CD1c-positive myeloid dendritic cell (primary cell): ENCODE measurements around the gene DENND2A.
"Not testable (repeated sequence)": the region's sequence is repeated elsewhere in the genome, so short reads cannot be mapped to it uniquely, and the experiment has no call there.

Experiments
- DNase-seq: peaks from one replicate; pipeline ENCODE4 v3.0.0-alpha.2; 2016; ENCODE audit errors: extremely low spot score

Gene DENND2A

DNA sequence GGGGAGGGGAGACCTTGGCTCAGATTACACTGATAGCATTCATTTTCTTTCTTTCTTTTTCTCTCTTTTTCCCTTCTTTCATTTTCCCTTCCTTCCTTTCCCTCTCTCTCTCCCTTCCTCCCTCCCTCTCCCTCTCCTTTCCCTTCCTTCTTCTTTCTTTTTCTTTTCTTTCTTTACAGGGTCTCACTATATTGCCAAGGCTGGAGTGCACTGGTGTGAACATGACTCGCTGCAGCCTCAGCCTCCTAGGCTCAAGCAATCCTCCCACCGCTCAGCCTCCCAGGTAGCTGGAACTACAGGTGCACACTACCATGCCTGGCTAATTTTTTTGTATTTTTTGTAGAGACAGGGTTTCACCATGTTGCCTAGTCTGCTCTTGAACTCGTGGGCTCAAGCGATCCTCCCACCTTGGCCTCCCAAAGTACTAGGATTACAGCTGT is 88.4 kb downstream of the DENND2A start:
- DNase-seq: no peak

DNA sequence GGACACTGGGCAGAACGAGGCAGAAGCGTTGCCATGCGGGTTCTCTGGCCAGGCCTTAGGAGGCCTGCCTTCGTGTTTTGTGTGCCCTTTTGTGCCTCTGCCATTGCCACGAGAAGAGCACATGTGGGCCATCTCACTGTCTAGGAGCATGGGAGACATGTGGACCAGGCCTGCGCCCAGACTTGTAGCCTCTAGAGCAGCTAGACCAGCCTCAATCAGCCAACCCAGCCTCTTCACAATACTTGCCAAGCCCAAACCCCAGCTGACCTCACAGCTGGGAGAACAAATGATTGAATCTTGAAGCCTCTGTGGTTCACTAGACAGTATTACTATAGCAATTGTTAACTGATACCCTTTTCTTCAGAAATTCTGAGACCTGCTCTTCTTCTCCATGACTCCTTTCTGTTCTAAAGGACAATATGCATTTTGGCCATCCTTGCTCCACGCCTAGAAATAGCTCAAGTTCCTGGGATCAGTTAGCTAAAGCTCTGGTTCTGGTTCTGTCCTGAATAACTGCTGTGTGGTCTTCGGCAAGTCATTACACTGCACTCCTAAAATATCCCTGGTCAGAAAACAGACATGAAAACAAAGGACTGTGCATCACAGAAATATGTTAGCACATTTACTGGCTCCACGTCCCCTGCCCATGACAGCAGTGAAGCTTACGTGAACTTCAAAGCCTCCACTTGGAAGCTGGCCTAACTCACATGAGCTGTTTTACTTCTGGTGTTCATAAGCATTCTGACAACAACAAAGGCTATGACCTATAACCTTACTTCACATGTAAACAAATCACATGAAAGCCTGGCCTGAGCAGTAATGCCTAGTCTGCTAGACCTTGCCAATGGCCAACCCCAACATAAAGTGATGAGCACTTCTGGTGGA is 89.0 kb downstream of the DENND2A start:
- no peak for DNase-seq

DNA sequence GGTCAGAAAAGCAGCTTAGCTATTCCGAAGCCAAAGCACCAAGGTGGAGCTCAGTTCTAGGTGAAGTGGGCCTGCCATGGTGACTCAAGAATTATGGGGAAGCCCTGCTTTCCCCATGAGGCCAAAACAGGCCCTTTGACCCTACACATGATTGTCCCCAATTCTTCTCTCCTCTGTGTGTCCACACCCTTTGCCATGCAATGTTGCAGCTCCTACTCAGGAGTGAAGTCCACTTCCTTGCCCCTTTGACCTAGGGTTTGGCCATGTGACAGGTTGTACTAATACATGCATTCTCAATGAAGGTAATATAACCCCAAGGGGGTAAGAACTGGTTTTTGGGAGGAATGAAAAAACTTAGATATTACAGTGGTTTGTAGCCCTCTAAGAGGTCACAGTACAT is 93.7 kb downstream of the DENND2A start:
- DNase-seq: no peak

DNA sequence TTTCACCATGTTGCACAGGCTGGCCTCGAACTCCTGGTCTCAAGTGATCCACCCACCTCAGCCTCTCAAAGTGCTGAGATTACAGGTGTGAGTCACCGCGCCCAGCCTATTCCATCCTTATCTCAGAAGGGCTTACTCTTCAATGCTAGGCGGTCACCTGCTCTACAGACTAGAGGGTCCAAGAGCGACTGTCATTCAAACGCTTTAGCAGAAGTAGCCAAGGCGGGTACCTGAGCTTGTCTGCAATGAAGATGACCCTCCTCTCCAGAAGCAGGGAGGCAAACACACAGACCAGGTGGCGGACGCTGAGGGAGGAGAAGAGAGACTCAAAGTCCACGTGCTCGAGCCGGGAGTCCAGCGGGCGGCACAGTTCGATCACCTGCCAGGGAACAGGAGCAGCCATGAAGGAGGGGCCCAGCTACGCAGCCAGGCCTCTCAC is 96.2 kb downstream of the DENND2A start:
- no peak for DNase-seq

DNA sequence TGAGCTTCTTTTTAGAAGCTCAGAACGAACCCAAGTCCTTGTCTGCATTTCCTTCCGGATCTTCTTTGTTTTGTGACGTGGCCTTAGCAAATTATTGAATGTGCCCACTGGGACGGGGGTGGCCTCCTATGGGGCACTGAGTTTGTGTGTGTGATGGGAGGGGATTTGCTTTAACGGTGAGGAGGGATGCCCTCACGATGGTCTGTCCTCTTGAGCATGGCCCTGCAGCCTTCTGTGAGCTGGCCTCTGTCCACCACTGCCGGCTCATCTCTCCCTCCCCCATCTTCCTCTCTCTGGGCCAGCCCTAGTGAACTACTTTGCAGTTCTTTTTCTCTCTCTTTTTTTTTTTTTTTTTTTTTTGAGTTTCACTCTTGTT is 98.4 kb downstream of the DENND2A start:
- DNase-seq: no peak

DNA sequence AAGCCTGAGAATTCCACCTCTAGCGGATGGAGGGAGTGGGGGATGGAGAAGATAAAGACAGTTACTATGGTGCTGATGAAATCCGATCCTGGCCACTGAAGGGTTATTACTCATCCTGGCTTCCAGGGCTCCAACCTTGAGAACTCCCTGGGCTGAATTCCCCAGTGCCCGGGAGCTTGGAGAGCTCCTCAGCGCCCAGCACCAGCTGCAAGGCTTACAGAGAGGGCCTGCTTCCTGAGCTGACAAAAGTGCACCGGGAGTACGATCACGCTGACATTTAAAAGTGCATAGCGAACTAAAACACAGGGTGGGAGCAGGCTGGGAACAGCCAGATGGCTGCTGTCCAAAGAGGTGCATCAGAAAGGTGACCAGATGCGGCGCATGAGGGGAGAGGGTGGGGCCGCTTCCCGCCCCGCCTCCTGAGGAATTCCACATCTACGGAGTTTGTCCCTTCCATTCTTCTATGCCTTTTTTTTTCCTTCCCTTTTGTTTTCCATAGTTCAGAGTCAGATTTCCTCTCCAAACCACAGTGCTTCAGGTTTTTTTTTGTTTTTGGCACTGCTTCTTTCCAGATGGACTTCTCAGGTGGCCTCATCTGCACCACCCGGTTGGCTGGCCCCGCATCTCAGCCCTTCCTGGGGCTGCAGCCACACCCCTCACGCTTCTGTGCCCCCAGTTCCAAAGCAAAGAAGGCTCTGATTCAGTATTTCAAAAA is 98.9 kb downstream of the DENND2A start:
- DNase-seq: no peak

DNA sequence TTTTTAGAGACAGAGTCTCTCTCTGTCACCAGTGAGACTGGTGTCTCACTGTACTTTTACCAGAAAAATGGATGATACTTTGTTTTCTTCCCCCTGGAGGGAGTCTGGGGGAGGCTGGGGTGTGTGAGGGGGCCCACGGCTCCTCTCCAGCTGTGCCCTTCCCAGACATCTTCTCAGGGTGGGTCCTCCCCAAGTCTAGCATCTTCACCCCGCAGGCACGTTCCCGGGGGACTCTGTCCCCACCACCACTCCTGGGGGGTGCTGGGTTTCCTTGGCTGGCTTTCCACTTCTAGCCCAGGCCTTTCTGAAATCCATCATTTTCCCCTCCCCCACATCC is 99.5 kb downstream of the DENND2A start:
- no peak for DNase-seq

DNA sequence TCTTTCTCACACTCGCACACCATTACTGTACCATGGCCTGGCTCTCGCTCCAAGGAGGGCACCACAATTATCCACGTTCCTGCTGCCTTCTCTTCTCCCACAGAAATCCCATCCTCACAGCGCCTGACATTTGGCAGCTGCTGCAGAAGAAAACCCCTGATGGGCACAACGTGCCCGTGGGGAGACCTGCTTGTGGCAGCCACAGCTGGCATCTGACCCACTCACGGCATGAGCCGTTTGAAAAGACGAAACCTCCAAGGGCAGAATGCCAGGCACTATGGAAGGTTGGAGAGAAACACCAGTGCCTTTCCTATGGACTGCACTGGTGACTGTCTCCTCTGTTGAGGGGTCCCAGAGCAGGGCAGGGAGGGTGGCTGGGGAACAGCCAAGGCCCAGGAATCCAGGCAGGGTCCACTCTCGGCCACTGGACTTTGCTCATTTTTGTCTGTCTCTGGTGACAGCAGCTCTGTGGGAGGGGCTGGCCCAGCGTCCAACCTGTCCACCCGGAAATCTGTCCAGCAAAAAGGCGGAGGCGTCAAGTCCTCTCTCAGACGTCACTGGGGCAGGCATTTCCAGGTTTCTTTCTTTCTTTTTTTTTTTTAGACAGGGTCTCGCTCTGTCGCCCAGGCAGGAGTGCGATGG is 100.4 kb downstream of the DENND2A start:
- no peak for DNase-seq

DNA sequence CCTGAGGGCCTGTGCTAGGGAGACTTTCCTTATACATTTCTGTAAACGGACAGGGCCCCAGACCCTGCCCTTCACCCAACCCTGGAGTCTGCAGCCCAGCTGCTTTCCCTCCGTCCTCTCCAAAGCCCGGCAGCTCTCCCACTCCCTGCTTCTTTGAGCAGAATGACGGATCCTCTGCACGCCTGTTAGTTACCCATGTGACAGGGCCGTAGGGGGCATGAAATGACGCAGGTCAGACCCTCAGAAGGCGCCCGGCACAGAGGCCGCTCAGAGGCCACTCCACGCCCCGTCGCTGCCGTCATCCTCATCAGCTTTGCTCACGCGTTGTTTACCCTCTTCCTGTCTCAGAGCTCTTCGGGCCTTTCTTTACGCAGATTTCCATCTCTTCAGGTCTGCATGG is 101.2 kb downstream of the DENND2A start:
- no peak for DNase-seq

DNA sequence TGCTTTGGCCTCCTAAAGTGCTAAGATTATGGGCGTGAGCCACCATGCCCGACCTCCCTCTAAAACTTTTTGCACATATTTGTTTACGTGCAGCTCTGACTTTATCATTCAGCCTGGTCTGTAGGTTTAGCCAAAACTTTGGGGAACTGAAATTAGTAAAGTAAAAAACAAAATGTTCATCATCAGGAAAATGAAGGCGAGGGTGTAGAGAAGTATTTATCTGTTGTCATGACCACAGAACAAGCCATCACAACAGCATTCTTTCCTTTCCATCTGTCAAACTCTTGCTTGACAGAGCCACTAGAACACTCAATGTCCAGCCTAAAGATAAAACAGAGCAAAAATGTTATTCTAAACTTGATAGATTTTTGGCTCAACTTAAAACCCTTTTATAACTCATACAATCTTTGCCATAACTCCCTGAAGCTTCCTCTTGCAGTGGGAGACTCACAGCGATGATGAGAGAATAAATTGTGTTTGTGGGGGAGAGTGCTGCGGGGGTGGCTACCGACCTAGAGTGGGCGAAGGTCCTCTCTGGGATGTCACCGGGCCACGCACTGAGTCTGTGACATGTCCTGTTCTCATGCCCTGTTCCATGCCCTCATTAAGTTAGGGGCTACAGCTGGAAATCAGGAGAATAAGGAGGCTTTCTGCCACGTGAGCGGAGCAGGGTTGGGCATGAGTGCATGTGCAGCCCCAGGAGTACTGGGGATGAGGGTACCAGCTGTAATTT is 102.7 kb downstream of the DENND2A start:
- DNase-seq: peak; percentile 20

DNA sequence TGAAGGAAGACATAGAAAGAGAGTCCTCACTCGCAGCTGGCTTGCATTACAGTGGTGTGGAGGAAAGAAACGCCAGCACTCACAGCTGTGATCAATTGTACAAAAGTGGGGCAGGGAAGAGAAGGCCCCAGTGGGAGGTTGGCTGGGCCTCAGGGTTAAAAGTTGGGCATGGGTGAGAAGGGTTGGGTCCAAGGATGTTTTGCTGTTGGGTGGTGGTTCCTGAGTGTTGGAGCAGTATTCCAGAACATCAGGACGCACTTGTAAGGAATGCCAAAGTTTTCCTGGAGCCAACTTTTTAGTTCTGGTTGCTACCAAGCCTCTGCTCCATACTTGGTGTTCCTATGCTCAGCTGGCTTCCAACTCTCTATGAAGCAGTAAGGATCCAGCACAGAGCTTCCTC is 105.9 kb downstream of the DENND2A start:
- no peak for DNase-seq

DNA sequence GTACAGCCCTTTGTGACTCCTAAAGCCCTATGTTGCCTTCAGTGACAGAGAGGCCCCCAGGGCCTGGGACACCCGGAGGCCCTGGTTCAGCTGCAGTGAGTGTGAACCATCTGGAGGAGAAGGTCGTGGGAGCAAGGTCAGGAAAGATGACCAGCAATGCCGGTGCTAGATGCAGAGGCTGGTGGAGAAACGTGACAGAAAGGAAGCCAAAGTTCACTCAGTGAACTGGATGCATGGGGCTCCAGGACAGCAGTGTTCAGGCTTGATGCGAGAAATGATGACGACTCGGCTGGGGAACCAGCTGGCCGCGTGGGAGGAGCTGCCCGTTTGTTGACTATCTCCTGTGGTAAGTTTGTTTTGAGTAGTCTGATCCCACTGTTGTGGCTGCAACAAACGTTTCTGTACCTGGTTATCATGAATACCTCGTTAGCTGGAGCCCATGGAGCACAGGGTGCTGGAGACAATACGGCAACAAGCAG is 107.2 kb downstream of the DENND2A start:
- no peak for DNase-seq

DNA sequence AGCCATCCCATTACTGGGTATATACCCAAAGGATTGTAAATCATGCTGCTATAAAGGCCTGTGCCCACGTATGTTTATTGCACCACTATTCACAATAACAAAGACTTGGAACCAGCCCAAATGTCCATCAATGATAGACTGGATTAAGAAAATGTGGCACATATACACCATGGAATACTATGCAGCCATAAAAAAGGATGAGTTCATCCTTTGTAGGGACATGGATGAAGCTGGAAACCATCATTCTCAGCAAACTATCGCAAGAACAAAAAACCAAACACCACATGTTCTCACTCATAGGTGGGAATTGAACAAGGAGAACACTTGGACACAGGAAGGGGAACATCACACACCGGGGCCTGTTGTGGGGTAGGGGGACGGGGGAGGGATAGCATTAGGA is 111.2 kb downstream of the DENND2A start:
- not testable (repeated sequence) for DNase-seq

DNA sequence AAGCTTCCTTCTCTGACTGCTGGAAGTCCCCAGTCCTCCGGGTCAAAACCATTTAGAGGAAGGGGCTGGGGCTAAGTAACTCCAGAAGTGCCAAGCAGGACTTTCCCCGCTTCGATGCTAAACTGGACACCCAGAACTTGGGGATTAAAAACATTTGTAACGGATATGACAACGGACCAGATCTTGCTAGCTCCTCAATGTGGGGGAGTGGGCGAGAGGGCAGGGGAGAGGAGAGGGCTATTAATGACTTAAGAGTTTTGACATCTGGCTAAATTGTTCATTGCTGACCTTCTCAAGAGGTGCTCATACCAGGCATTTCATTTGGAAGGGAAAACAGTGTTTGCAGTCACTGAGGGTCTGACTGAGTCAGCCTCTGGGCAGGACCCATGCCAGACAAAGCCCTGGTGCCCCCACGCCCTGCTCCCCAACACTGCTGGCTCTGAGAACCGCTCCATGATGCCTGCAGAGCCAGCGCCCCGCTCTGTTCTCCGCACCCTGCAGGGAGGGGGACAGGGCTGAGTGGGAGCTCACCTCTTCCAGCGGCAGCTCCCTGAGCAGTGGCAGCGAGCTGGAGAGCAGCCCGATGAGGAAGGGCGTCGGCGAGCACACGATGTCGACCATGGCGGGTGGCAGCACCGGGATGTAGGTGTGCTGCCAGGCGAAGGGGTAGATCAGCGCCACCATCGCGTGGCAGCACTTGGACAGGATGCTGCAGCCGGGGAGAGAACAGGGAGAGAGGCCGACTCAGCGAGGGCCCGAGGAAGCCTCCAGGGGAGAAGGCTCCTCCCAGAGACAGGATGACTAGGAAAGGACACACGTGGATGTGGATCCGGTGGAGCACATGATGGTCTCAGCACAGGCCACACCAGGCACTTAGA is 113.6 kb downstream of the DENND2A start:
- DNase-seq: no peak

DNA sequence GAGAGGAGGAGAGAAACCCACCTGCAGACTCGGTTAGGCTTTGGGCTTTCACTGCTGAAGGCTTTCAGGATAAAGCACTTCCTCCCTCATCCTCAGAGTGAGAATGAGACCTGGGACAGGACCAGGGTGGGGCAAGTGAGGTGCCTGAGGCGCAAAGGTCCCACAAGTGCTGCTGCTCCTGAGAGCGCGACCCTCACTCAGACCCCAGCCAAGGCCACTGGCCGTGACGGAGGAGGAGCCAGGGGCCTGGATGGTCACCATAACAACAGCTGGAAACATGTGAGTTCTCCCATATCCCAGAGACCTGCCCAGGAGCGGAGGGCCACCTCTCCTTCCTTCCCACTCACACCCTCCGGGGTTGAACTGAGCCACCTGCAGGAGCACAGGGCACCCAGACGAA is 114.4 kb downstream of the DENND2A start:
- DNase-seq: no peak

DNA sequence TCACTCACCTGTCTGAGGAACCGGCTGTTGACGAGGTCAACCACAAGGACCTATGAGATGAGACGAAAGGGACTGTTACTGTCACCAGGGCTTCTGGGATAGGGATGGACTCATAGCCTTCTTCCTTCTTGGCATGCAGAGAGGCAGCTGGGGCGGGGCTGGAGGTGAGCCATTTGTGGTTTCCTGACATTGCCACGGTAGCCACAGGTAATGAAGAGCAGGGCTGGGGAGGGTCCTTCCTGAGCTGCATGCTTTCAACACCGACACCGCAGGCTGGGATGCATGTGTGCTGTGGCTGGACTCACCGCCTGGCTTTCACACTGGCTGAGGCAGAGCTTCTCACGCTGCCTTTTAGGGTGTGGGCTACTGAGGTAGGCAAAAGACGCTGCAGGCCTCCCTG is 114.9 kb downstream of the DENND2A start:
- DNase-seq: no peak

DNA sequence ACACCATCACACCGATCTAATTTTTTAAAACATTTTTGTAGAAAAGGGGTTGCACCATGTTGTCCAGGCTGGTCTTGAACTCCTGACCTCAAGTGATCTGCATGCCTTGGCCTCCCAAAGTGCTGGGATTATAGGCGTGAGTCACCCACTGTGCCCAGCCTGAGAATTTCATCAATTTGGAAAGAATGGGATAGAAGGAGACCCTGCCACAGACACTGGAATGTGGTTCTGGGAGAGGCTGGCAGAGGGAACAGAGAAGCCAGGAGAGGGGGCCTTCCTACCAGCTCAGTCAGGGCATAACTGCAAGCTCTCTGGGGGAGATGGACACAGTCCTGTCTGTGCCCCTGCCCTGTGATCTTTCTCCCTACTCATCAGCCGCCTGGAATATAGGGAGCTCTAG is 119.2 kb downstream of the DENND2A start:
- DNase-seq: no peak

DNA sequence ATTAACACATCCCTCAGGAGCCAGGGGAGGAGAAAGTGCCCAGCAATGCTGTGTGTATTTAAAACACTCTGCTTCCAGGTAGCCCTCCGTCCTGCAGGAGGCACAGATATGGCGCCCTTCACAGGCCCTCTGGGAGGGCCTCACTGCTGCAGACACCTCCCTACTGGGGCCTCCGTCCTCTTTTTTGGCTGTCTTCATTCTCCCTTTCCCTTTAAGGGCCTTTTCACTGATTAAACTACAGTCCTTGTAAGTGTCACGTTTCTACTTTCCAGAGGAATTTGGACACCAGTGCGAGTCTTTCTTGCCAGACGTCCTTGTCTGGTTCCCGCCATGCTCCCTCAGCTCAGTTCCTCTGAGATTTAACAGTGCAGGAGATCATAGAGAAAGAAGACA is 121.6 kb downstream of the DENND2A start:
- no peak for DNase-seq

DNA sequence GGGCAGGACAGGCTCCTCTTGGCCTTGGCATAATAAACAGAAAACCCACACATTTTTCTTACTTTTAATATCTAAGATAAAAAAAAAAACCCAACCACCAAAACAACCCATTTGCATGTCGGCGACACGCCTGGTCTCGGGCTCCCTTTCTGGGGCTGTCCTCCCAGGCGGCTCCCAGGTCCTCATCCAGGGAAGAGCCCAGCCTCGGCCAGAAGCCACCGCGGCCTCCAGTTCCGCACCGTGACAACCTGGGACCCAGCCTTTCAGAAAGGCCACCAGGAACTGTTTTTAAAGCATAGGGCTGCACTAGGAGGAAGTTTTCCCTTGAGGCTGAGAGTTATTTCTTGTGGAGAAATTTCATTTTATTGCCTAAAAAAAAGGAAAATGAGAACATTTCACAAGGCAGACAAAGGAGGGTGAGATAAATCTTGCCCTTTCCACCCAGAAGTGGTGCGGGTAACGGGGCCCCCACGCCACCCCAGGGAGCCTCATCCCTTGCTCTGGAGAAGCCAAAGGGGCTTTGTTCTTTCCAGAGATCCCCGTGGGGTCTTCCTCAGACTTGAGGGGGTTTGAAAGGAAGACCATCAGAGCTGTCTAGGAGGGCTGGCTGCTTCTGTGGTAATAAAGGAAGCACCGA is 122.1 kb downstream of the DENND2A start:
- no peak for DNase-seq

DNA sequence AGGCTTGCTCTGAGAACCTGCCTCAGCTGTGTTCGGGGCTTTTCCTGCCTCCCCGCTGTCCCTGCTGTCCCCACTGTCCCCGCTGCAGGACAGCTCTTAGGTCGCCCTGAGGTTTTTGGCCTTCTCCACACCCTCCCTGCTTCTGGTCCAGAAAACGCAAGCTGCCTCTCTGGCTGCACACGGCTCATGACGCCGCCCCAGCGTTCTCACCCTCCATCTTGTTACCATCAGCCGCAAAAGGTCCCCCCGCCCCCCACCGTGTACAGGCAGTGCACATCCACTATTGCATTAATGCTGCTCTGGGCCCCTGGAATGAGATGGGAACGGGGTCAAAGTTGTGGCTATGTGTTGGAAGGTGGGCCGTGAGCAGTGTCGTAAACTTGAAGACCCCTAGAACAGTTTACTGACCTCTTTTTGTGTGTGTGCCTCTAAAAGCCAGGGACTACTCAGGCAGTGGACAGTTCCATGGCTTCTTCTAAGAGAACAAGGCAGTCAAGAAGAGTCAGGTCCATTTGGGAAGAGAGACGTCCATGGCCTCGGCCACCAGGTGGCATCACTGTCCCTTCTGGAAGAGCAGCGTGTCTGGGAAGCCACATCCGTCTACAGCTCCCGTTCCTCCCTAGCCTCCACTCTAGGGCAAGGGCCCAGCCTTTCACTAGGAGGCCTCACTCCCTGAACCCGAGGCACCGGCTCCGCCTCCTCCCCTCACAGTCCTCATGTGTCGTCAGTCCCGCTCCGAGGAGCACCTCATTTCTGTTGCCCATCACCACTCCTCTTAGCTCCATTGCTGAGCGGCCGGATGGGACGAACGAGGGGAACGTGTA is 122.9 kb downstream of the DENND2A start:
- DNase-seq: peak; percentile 80
